ENCODE data around the gene DAZAP1.

The DAZAP1 gene

DNA sequence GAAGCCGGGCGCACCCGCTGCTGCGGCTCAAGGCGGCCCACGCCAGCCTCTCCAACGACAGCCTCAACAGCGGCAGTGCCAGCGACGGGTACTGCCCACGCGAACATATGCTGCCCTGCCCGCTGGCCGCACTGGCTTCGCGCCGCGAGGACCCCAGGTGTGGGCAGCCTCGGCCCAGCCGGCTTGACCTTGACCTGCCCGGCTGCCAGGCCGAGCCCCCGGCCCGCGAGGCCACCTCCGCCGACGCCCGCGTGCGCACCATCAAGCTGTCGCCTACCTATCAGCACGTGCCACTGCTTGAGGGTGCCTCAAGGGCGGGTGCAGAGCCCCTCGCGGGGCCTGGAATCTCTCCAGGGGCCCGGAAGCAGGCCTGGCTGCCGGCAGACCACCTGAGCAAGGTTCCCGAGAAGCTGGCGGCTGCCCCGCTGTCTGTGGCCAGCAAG, 58.7 kb downstream of the DAZAP1 start:
- no peak for DNase-seq (ENCODE audit: extremely low read depth, low read depth)
- TF ChIP-seq, protein P1, sequence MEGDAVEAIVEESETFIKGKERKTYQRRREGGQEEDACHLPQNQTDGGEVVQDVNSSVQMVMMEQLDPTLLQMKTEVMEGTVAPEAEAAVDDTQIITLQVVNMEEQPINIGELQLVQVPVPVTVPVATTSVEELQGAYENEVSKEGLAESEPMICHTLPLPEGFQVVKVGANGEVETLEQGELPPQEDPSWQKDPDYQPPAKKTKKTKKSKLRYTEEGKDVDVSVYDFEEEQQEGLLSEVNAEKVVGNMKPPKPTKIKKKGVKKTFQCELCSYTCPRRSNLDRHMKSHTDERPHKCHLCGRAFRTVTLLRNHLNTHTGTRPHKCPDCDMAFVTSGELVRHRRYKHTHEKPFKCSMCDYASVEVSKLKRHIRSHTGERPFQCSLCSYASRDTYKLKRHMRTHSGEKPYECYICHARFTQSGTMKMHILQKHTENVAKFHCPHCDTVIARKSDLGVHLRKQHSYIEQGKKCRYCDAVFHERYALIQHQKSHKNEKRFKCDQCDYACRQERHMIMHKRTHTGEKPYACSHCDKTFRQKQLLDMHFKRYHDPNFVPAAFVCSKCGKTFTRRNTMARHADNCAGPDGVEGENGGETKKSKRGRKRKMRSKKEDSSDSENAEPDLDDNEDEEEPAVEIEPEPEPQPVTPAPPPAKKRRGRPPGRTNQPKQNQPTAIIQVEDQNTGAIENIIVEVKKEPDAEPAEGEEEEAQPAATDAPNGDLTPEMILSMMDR (IDR thresholded peaks at IDR 0.05; ENCODE audit: low read depth, low read length): no peak

DNA sequence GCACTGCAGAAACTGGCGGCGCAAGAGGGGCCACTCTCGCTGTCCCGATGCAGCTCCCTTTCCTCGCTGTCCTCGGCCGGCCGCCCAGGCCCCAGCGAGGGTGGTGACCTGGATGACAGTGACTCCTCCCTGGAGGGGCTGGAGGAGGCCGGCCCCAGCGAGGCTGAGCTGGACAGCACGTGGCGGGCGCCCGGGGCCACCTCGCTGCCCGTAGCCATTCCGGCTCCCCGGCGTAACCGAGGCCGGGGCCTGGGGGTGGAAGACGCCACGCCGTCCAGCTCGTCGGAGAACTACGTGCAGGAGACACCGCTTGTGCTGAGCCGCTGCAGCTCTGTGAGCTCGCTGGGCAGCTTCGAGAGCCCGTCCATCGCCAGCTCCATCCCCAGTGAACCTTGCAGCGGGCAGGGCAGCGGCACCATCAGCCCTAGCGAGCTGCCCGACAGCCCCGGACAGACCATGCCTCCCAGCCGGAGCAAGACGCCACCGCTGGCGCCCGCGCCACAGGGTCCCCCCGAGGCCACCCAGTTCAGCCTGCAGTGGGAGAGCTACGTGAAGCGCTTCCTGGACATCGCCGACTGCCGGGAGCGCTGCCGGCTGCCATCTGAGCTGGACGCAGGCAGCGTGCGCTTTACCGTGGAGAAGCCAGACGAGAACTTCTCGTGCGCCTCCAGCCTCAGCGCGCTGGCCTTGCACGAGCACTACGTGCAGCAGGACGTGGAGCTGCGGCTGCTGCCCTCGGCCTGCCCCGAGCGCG, 59.3 kb downstream of the DAZAP1 start:
- TF ChIP-seq, protein P1 (IDR thresholded peaks at IDR 0.05; ENCODE audit: low read depth, low read length): no peak
- no peak for DNase-seq (ENCODE audit: extremely low read depth, low read depth)

DNA sequence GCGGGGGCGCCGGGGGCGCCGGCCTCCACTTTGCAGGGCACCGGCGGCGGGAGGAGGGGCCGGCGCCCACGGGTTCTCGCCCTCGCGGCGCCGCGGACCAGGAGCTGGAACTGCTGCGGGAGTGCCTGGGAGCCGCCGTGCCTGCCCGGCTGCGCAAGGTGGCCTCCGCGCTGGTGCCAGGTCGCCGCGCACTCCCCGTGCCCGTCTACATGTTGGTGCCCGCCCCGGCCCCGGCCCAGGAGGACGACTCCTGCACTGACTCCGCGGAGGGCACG, 59.8 kb downstream of the DAZAP1 start:
- no peak for DNase-seq (ENCODE audit: extremely low read depth, low read depth)
- TF ChIP-seq, protein P1 (IDR thresholded peaks at IDR 0.05; ENCODE audit: low read depth, low read length): no peak

DNA sequence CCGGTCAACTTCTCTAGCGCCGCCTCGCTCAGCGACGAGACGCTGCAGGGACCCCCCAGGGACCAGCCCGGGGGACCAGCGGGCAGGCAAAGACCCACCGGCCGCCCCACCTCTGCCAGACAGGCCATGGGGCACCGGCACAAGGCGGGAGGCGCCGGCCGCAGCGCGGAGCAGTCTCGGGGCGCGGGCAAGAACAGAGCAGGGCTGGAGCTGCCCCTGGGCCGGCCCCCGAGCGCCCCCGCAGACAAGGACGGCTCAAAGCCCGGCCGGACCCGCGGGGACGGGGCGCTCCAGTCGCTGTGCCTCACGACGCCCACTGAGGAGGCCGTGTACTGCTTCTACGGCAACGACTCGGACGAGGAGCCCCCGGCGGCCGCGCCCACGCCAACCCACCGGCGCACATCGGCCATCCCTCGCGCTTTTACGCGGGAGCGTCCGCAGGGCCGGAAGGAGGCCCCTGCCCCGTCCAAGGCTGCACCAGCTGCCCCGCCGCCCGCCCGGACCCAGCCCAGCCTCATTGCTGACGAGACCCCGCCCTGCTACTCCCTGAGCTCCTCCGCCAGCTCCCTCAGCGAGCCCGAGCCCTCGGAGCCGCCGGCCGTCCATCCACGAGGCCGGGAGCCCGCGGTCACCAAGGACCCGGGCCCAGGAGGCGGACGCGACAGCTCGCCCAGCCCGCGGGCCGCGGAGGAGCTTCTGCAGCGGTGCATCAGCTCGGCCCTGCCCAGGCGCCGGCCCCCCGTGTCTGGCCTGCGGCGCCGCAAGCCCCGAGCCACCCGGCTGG, 60.3 kb downstream of the DAZAP1 start:
- no peak for DNase-seq (ENCODE audit: extremely low read depth, low read depth)
- TF ChIP-seq, protein P1 (IDR thresholded peaks at IDR 0.05; ENCODE audit: low read depth, low read length): no peak

DNA sequence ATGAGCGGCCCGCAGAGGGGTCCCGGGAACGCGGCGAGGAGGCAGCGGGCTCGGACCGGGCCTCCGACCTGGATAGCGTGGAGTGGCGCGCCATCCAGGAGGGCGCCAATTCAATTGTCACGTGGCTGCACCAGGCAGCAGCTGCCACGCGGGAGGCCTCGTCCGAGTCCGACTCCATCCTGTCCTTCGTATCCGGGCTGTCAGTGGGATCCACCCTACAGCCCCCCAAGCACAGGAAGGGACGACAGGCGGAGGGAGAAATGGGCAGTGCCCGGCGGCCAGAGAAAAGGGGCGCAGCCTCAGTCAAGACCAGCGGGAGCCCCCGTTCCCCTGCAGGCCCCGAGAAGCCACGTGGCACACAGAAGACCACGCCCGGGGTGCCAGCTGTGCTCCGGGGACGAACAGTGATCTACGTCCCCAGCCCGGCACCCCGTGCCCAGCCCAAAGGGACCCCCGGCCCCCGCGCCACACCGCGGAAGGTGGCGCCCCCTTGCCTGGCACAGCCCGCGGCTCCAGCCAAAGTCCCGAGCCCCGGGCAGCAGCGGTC, 61.0 kb downstream of the DAZAP1 start:
- TF ChIP-seq, protein P1 (IDR thresholded peaks at IDR 0.05; ENCODE audit: low read depth, low read length): no peak; the same call in 1 of the 2 replicates
- no peak for DNase-seq (ENCODE audit: extremely low read depth, low read depth)

DNA sequence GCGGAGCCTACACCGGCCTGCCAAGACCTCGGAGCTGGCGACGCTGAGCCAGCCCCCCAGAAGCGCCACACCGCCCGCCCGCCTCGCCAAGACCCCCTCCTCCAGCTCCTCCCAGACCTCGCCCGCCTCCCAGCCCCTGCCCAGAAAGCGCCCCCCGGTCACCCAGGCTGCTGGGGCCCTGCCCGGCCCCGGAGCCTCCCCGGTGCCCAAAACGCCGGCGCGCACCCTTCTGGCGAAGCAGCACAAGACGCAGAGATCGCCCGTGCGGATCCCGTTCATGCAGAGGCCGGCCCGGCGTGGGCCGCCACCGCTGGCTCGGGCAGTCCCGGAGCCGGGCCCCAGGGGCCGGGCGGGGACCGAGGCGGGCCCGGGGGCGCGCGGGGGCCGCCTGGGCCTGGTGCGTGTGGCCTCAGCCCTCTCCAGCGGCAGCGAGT, 61.5 kb downstream of the DAZAP1 start:
- DNase-seq (ENCODE audit: extremely low read depth, low read depth): no peak
- TF ChIP-seq, protein P1 (IDR thresholded peaks at IDR 0.05; ENCODE audit: low read depth, low read length): no peak; the same call in none of the 2 replicates

All from AG09319 (cell line).